IPS-NIHi11 (cell line): ENCODE results near the gene ASL.
"Not testable (repeated sequence)": the region's sequence is repeated elsewhere in the genome, so short reads cannot be mapped to it uniquely, and the experiment has no call there.

Experiments used
- DNase-seq: peaks from one replicate; pipeline ENCODE4 v3.0.0; 2012; ENCODE audit warnings: mixed read lengths, low spot score

The ASL gene

DNA sequence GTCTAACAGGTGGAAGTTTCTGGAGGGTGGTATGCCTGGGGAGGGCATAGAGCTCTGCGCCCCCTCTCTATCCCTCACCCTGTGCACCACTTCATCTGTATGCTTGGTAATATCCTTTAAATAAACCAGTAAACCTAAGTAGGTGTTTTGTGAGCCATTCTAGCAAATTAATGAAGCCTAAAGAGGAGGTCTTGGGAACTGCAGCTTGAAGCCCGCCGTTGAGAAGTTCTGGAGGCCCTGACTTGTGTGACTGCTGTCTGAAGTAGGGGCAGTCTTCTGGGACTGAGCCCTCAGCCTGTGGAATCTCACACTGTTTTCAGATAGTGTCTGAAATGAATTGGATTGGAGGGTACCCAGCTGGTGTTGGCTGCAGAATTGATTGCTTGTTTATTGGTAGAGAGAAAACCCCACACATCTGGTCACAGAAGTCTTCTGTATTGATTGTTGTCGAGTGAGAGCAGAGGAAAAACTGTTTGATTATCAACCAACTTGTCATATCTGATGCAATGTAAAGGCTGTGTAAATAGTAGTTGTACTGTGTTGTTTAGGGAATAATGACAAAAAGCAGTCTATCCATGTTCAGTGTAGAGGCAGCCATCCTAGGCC lies 43.7 kb downstream of the ASL start:
- no peak for DNase-seq

DNA sequence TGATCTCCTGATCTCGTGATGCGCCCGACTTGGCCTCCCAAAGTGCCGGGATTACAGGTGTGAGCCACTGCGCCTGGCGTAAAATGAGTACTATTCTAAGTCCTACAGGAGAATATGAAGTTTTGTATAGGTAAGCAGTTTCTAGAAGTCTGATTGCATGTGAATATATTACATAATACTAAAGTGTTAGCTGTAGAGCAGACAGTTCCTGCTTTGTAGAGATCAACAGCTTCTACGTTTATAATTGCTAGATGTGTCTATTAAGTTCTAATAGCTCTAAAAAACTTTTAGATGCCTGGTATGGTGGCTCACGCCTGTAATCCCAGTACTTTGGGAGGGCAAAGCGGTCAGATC lies 47.5 kb downstream of the ASL start:
- no peak for DNase-seq

DNA sequence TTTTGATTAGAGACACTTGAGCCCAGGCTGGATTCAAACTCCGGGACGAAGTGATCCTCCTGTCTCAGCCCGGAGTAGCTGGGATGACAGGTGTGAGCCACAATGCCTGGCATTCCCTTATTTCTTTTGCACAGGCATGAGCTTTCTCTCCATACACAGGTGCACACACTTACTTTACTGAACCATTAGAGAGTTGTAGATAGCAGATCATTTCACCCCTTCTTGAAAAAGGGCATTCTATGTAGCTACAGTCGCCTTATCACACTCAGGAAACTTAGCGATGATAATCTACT lies 48.9 kb downstream of the ASL start:
- DNase-seq: not testable (repeated sequence)

DNA sequence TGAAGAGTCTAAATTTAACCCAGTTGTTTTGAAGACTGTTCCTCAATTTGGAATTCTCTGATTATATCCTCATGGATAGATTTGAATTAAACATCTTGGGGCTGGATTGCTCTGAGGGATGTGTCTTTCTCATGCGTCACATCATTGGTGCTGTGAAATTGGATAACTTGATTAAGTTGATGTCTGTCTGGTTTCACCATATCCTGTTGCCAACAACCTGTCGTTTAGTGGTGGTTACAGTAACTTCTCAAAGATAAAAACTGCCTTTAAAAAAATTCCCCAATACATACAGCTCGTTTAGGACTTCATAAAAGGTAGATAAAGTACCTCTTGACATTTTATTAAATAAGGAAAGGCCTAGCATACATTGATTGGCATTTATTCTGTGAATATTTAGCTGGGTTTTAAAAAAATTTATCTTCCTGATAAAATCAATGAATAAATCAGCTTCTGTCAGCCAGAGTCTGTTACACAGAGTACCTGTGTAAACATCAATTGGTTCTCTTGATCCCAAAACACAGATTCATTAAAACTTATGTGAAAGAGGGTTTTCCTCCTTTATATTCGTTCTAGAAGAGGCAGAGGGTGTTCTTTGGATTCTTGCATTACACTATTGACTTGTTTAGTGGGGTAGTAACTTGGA lies 49.6 kb downstream of the ASL start:
- no peak for DNase-seq

DNA sequence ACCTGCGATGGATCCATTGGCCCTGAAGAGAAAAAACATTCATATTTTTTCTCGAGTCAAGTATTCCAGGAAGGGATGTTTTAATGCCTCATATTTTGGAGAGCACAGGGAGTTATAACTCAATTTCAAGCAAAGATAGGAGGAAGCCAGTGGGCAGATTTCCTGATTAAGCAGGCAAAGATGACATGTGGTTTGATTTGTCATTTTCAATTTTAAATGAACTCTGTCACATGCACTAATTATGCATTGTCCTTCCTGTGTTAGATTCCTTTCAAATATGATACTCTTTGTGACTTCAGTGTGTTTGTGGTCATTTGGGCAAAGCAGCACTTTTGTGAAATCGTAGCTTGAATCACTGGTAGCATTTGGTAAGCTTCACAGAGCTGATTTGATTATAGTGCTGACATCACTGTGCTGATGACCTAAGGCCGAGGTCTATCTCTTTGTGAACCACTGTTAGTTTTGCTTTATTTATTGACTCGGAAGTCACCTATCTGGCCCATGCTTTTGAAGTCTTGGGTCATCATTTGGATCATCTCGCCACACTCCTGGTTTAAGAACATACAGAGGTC lies 50.2 kb downstream of the ASL start:
- DNase-seq: not testable (repeated sequence)

DNA sequence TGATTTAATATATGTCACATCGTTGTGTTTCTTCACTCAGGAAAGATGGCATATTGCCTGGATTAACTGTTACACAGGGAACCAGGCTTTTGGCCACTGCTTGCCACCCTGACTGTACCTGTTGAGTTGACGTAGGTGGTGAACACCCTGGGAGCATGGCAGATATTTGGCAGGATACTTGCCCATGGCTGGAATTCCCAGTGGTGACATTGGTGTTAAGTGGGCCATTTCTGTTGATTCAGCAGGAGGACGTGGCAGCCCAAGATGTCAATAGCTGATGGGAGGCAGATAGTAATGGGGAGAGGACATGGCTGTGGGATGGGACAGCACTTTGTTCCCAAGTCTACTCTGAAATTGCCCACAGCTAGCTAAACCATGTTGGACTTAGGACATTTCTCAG lies 51.6 kb downstream of the ASL start:
- DNase-seq: not testable (repeated sequence)

DNA sequence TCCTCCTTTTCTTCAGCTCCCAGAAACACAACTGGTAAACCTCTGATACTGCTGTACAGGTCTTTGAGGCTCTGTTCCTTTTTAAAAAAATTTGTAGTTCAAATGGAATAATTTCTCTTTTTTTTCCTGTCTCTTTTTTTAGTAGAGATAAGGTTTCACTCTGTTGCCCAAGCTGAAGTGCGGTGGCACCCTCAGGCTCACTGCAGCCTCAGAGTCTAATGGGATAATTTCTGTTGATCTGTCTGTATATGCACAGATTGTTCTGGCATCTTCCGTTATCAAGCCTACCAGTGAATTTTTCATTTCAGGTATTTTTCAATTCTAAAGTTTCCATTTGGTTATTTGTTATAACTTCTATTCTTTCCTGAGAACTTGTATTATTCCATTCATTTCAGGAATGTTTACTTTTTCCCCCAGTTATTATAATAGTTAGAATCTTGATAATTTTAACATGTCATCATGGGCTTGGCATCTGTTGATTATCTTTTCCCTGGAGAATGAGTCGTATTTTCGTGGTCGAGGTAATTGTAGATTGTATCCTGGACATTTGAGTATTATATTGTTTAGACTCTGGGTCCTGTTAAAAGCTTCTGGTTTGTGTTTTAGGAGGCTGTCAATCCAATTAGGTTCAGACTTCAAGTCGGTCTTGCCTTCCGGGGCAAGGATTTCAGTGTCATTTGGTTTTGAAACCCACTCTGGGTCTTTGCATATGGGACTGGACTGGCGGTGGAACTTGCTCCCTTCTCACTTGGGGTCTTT lies 63.6 kb downstream of the ASL start:
- DNase-seq: no peak

DNA sequence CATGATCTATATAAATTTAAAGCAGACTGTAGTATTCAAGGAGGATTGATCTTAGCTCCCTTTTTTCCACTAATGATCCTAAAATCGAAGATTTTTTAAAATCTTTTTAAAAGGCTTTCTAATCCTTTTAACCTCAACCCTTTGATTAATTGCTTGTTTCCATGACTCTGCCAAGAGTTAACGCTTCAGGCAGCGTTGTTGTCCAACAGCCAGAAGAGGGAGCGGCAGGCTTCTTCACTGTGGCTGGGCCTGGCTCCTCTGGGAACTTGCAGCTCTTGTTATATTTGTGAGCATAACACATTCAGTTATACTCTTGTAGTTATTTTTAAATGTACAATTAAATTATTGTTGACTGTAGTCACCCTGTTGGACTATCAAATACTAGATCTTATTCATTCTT lies 65.3 kb downstream of the ASL start:
- peak; percentile 30 for DNase-seq

DNA sequence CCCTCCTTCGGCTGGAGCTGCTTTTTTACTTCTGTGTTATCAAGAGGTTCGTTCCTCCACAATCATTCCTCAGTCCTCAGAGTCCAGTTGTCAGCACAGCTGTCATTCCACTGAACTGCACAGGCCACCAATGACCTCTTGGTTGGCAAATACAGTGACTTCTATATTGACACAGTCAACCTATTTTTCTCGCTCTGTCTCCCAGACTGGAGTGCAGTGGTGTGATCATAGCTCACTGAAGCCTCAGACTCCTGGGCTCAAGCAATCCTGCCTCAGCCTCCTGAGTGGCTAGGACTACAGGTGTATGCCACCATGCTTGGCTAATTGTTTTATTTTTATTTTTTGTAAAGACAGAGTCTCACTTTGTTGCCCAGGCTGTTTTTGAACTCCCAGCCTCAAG lies 66.7 kb downstream of the ASL start:
- DNase-seq: no peak

DNA sequence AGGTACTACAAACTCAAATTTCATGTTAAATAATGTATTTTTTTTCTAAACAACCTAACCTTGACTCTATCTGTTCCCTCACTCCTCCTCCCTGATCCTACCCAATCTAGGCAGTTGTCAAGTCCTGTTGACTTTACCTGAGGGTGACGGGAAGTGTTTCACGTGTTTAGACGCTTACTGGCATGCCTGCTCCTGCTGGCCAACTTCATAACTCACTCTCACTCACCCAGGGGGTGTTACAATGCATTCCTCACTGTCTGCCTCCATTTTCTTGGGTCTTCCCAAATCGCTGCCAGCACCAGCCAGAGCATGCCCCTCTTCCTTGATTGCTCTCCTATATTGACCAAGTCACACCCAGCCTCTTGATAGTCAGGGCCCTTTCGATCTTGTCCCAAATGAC lies 67.4 kb downstream of the ASL start:
- no peak for DNase-seq
